Gastroesophageal sphincter (tissue), 4 donors: Measurements from ENCODE around the gene BHLHE23. TPM values are rescaled to one million over a fixed set of nuclear protein-coding genes. Genes with fewer than 3 reads are reported as not detected.

ENCODE experiments used
- ATAC-seq: fragments of 150-250 bp; one replicate; pipeline ENCODE4 v1.9.1; 2016; ENCODE audit warnings: mild to moderate bottlenecking, moderate library complexity
- H3K27ac ChIP-seq, 4 donors: fragments of 200-600 bp; sonication (generic) in 3 of 4; 1 replicate in 3 of 4; 2 replicates in 1 of 4; pipeline ENCODE4 v1.5.1; 2016 to 2019
- H3K27me3 ChIP-seq: fragments of 200-600 bp; sonication (generic); one replicate; pipeline ENCODE4 v1.5.1; 2019
- H3K36me3 ChIP-seq, 2 donors: fragments of 200-600 bp; sonication (generic); one replicate each; pipeline ENCODE4 v1.5.1; 2019; ENCODE audit warnings: control low read depth in 1 of 2
- H3K4me1 ChIP-seq, 3 donors: fragments of 200-600 bp; sonication (generic); 1 replicate in 2 of 3; 2 replicates in 1 of 3; pipeline ENCODE4 v1.5.1; 2016 to 2019; ENCODE audit warnings: control low read depth in 2 of 3
- H3K4me3 ChIP-seq, 2 donors: fragments of 200-600 bp; sonication (generic); one replicate each; pipeline ENCODE4 v1.5.1; 2019; ENCODE audit warnings: mild to moderate bottlenecking in 1 of 2, moderate library complexity in 1 of 2
- H3K9me3 ChIP-seq, 3 donors: fragments of 200-600 bp; sonication (generic); one replicate each; pipeline ENCODE4 v1.5.1; 2017 to 2019; ENCODE audit warnings: control low read depth in 2 of 3
- EP300 ChIP-seq: sonication (generic); formaldehyde crosslinking; IDR thresholded peaks from one replicate; pipeline ENCODE4 v1.6.1; 2017; ENCODE audit warnings: antibody characterized with exemption, mild to moderate bottlenecking
- POLR2A ChIP-seq, 2 donors: fragments of 450-650 bp; IDR thresholded peaks; one replicate each; pipeline ENCODE4 v1.6.1; 2017; ENCODE audit warnings: antibody characterized with exemption in 2 of 2, mild to moderate bottlenecking in 2 of 2, moderate library complexity in 1 of 2
- POLR2AphosphoS5 ChIP-seq: sonication (generic); formaldehyde crosslinking; IDR thresholded peaks from one replicate; pipeline ENCODE4 v1.6.1; 2017; ENCODE audit warnings: antibody characterized with exemption
- WGBS, 2 donors: methylation state at CpG; one replicate each; pipeline ENCODE4 v1.1.5; 2018; ENCODE audit warnings: low coverage in 1 of 2; 5-methylcytosine and 5-hydroxymethylcytosine counted together
- total RNA-seq, 4 donors: library from RNA; depleted of rRNA; stranded (reverse); fragments of >200 nt; gene quantifications; one replicate each; pipeline ENCODE4 v1.1.0, GENCODE V29; 2016
- TF ChIP-seq, protein P1 (sequence below), 4 experiments: fragments of 200-600 bp in 2 of 4; fragments of 450-650 bp in 2 of 4; sonication (generic) in 1 of 4; IDR thresholded peaks; one replicate each; pipeline ENCODE4 v1.5.1; 2017 to 2019; ENCODE audit warnings: antibody characterized with exemption in 4 of 4, mild to moderate bottlenecking in 2 of 4, moderate library complexity in 2 of 4

BHLHE23 gene
- total RNA-seq, 4 donors from 2014 or later: not detected

GRCh38 chr20:63002511-63002910 lies 4.3 kb downstream of the BHLHE23 start:
- H3K9me3 ChIP-seq: peaks cover 0 to 10% (median 0%) of the 10 kb centered on the region in 3 donors
- H3K27me3 ChIP-seq: peaks cover 100% of the 10 kb centered on the region
- ATAC-seq: no peak
- no peak overlapping the region for H3K27ac ChIP-seq
- WGBS, 2 donors: 48 to 70% methylated on average over 2 to 7 of the region's 11 CpGs
- no peak for TF ChIP-seq POLR2A (IDR thresholded peaks at IDR 0.05)
- TF ChIP-seq POLR2AphosphoS5: no peak
- no peak for TF ChIP-seq EP300
- TF ChIP-seq, protein P1, sequence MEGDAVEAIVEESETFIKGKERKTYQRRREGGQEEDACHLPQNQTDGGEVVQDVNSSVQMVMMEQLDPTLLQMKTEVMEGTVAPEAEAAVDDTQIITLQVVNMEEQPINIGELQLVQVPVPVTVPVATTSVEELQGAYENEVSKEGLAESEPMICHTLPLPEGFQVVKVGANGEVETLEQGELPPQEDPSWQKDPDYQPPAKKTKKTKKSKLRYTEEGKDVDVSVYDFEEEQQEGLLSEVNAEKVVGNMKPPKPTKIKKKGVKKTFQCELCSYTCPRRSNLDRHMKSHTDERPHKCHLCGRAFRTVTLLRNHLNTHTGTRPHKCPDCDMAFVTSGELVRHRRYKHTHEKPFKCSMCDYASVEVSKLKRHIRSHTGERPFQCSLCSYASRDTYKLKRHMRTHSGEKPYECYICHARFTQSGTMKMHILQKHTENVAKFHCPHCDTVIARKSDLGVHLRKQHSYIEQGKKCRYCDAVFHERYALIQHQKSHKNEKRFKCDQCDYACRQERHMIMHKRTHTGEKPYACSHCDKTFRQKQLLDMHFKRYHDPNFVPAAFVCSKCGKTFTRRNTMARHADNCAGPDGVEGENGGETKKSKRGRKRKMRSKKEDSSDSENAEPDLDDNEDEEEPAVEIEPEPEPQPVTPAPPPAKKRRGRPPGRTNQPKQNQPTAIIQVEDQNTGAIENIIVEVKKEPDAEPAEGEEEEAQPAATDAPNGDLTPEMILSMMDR (IDR thresholded peaks at IDR 0.05): no peak
- no peaks in the 10 kb centered on the region for H3K36me3 ChIP-seq
- H3K4me1 ChIP-seq: peaks cover 0 to 29% (median 8%) of the 10 kb centered on the region in 3 donors
- H3K4me3 ChIP-seq: no peak overlapping the region

GRCh38 chr20:63000958-63001357 lies 5.8 kb downstream of the BHLHE23 start:
- no peak for ATAC-seq
- Histone ChIP-seq H3K27ac (no peak overlapping the region), H3K9me3 (peaks cover 0 to 10% (median 0%) of the 10 kb centered on the region in 3 donors), H3K4me1 (peaks cover 0 to 14% (median 0%) of the 10 kb centered on the region in 3 donors), H3K4me3 (no peak overlapping the region), H3K27me3 (peaks cover 100% of the 10 kb centered on the region), H3K36me3 (no peaks in the 10 kb centered on the region)
- TF ChIP-seq POLR2A (IDR thresholded peaks at IDR 0.05) (no peak), EP300 (no peak), POLR2AphosphoS5 (no peak)
- TF ChIP-seq, protein P1 (IDR thresholded peaks at IDR 0.05): no peak
- 38 to 43% methylated on average over 2 to 4 of the region's 11 CpGs for WGBS, 2 donors

DNA sequence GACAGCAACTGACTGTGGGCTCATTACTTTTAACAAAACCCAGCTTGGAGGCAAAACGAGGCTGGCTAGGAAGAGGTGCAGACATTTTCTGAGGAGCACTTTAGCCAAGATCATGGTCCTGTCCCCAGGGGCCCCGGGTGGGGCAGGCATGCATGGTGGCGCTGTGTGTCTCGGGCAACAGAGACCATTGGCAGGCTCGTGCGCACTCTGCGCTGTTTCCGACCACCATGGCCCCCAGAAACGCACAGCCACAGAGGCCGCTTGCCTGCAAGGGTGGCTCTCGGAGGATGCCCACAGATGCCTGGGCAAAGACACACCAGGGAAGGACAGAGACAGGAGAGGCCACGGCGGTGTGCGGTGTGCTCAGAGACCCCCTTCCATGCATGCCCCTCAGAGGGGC lies 6.7 kb downstream of the BHLHE23 start:
- H3K27me3 ChIP-seq: peaks cover 100% of the 10 kb centered on the region
- H3K36me3 ChIP-seq: no peaks in the 10 kb centered on the region
- ATAC-seq: no peak
- no peak overlapping the region for H3K4me3 ChIP-seq
- H3K9me3 ChIP-seq: peaks cover 0 to 10% (median 0%) of the 10 kb centered on the region in 3 donors
- H3K4me1 ChIP-seq: peaks cover 0 to 4% (median 0%) of the 10 kb centered on the region in 3 donors
- WGBS, 2 donors: 73 to 80% methylated on average over 2 to 3 of the region's 14 CpGs
- H3K27ac ChIP-seq: no peak overlapping the region
- TF ChIP-seq, protein P1 (IDR thresholded peaks at IDR 0.05): no peak
- TF ChIP-seq EP300: no peak
- TF ChIP-seq POLR2A (IDR thresholded peaks at IDR 0.05): no peak
- TF ChIP-seq POLR2AphosphoS5: no peak

DNA sequence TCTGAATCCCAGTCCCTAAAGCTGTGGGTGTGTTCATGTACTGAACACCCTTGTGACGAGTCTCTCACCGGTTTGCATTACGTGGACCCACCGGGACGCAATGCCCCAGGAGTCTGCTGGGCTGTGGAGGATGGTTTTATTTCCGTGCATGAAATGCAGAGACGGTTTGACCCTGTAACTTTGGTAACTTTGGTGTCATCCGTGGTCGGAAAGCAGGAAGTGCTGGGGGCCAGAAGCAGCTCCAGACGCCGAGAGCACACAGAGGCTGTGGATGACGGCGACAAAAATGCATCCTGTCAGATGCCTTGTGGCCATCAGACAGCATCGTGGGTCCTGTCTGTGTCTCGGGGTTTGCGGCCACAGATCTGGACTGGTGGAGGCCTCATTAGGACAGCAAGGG lies 7.2 kb downstream of the BHLHE23 start:
- Histone ChIP-seq H3K4me3 (no peak overlapping the region), H3K9me3 (peaks cover 0 to 10% (median 0%) of the 10 kb centered on the region in 3 donors), H3K27ac (no peak overlapping the region), H3K4me1 (no peaks in the 10 kb centered on the region), H3K27me3 (peaks cover 100% of the 10 kb centered on the region), H3K36me3 (no peaks in the 10 kb centered on the region)
- no peak for ATAC-seq
- no peak for TF ChIP-seq POLR2A (IDR thresholded peaks at IDR 0.05)
- no peak for TF ChIP-seq EP300
- no peak for TF ChIP-seq POLR2AphosphoS5
- TF ChIP-seq, protein P1 (IDR thresholded peaks at IDR 0.05): no peak
- 69 to 87% methylated on average over 4 to 5 of the region's 16 CpGs for WGBS, 2 donors

GRCh38 chr20:62998449-62998848 lies 8.3 kb downstream of the BHLHE23 start:
- H3K27me3 ChIP-seq: peaks cover 99% of the 10 kb centered on the region

More at GRCh38 chr20:62998449-62998848, 8.3 kb downstream of the BHLHE23 start:
- no peaks in the 10 kb centered on the region for H3K36me3 ChIP-seq
- H3K4me1 ChIP-seq: no peaks in the 10 kb centered on the region
- peaks cover 0 to 10% (median 0%) of the 10 kb centered on the region in 3 donors for H3K9me3 ChIP-seq
- TF ChIP-seq POLR2A (IDR thresholded peaks at IDR 0.05) (no peak), EP300 (no peak), POLR2AphosphoS5 (no peak)
- TF ChIP-seq, protein P1 (IDR thresholded peaks at IDR 0.05): no peak
- ATAC-seq: no peak
- WGBS, 2 donors: 73 to 100% methylated on average over 2 to 5 of the region's 5 CpGs
- H3K4me3 ChIP-seq: no peak overlapping the region
- H3K27ac ChIP-seq: no peak overlapping the region
